SK-N-SH treated with all-trans-retinoic acid at 6 μM for 48 hours (cell line): ENCODE data around the gene MAP4K4.

Source experiments
- GLIS3 ChIP-seq: fragments of 250-450 bp; sonication (Bioruptor Pico); IDR thresholded peaks from 2 replicates; pipeline ENCODE4 v1.5.0; 2020; ENCODE audit warnings: mild to moderate bottlenecking, moderate library complexity
- OSR1 ChIP-seq: fragments of 250-450 bp; sonication (Bioruptor Pico); IDR thresholded peaks from 2 replicates; pipeline ENCODE4 v1.8.0; 2022; ENCODE audit warnings: moderate library complexity, mild to moderate bottlenecking, inconsistent platforms
- ZC3H10 ChIP-seq: fragments of 250-450 bp; sonication (Bioruptor Pico); IDR thresholded peaks from 2 replicates; pipeline ENCODE4 v1.5.1; 2021; ENCODE audit warnings: mild to moderate bottlenecking, moderate library complexity
- ZFP3 ChIP-seq: fragments of 250-450 bp; sonication (Bioruptor Pico); IDR thresholded peaks from 2 replicates; pipeline ENCODE4 v1.5.0; 2020; ENCODE audit warnings: mild to moderate bottlenecking, moderate library complexity

DNA sequence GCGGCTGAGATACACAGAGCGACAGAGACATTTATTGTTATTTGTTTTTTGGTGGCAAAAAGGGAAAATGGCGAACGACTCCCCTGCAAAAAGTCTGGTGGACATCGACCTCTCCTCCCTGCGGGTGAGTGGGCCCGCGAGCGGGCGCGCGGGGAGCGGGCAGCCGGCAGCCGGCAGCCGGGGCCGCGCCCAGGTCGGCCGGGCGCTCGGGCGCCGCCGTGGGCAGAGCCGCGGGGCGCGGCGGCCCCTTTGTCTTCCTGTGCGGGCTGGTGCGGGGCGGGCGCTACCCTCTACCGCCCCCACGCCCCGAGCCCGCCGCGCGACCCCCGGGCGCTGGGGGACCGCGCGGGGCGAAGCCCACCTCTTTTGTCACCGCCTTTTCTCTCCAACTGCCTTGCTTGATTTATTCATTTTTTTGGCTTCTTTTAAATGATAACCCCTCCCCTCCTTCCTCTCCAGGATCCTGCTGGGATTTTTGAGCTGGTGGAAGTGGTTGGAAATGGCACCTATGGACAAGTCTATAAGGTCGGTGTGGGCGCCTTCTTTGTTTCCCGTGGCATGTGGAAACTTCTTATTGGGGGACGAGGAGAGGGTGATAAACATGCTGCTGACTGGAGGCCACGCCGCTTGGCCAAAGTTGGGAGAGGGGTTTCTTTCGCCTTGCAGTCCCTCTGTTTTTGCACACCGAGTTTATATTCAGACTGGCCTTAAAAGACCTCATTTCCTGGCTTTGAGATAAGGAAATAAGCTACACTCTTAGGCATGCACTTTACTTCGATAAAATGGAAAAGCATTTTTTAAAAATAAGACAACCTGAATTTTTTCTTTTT, 722 bp downstream of the MAP4K4 start:
- TF ChIP-seq OSR1 (CRISPR knock-in tag) = no peak
- no peak for TF ChIP-seq GLIS3
- no peak for TF ChIP-seq ZC3H10
- TF ChIP-seq ZFP3 (CRISPR knock-in tag) = no peak
